Endothelial cell (in vitro differentiated cells): Measurements from ENCODE around the gene BCL2A1. TPM values are rescaled to one million over a fixed set of nuclear protein-coding genes. Genes with fewer than 3 reads are reported as not detected.
A peak's percentile ranks its signal among the peaks of the same experiment; 100 is the strongest.

Experiments used
- DNase-seq: peaks from one replicate; pipeline ENCODE4 v3.0.0; 2021; ENCODE audit warnings: low spot score
- H3K27ac Mint-ChIP-seq: one replicate; pipeline ENCODE4 v1.8.0; 2021; ENCODE audit warnings: mixed read lengths, inconsistent platforms; ENCODE audit not compliant: unreplicated experiment
- H3K27me3 Mint-ChIP-seq: one replicate; pipeline ENCODE4 v1.8.0; 2021; ENCODE audit warnings: mild to moderate bottlenecking, moderate library complexity, mixed read lengths, inconsistent platforms; ENCODE audit not compliant: unreplicated experiment
- H3K36me3 Mint-ChIP-seq: one replicate; pipeline ENCODE4 v1.8.0; 2021; ENCODE audit warnings: mild to moderate bottlenecking, low read depth, mixed read lengths, inconsistent platforms; ENCODE audit not compliant: unreplicated experiment
- H3K4me1 Mint-ChIP-seq: one replicate; pipeline ENCODE4 v1.8.0; 2021; ENCODE audit warnings: mild to moderate bottlenecking, mixed read lengths, inconsistent platforms; ENCODE audit not compliant: unreplicated experiment
- H3K4me3 Mint-ChIP-seq: one replicate; pipeline ENCODE4 v1.8.0; 2021; ENCODE audit warnings: mild to moderate bottlenecking, mixed read lengths, inconsistent platforms; ENCODE audit not compliant: unreplicated experiment
- H3K9me3 Mint-ChIP-seq: one replicate; pipeline ENCODE4 v1.8.0; 2021; ENCODE audit warnings: mixed read lengths, inconsistent platforms; ENCODE audit not compliant: unreplicated experiment
- total RNA-seq: library from RNA; stranded (reverse); fragmentation: NEBNext Ultra II Directional; extraction: Animal tissue kit (Norgen Biotek cat#: 25700); gene quantifications from one replicate; pipeline ENCODE4 v1.2.1, GENCODE V29; 2021; ENCODE audit not compliant: unreplicated experiment
- TF ChIP-seq, protein P1 (sequence below): fragments of 200-600 bp; sonication (generic); IDR thresholded peaks from one replicate; pipeline ENCODE4 v1.5.0; 2021; ENCODE audit warnings: antibody characterized with exemption; ENCODE audit not compliant: unreplicated experiment

BCL2A1 gene
- total RNA-seq, 1 donor from 2014 or later: 2.1 TPM

DNA sequence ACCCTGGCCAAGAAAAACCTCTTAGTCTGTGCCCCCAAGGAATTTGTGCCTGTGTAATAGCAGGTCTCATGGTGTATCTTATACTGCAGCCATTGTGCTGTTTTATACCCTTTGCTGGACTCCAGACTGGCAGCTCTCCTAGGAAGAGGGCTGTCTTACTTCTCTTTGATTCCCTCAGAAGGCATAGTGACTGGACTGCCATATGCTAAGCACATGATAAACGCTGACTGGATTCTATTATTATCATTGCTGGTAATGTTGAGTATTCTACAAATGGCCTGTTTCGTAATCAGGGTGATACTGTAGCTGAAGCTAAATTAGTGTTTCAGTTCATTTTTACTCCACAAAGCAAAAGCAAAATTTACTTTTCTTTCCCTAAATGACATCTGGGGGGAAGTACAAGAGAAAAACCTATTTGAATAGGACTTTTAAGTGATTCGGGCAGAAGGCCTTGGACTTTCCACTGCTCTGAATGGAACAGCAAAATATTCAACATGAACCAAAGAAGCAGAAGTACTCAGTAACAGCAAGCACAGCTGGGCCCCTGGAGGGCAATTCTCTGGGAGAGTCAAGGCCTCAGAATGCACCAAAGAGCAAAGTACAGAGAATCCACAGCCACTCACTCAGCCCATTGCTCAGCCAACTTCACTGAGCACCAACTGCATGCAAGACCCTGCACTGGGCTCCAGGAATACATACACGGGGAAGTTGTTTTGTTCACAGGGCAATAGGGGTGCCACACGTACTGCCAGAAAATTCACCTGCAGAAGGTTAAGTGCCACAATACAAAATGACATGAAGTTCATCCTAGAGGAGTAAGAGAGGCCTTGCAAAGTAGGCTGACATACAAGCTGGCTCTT lies 7.9 kb upstream of the BCL2A1 start:
- no peaks in the 10 kb centered on the region for H3K9me3 Mint-ChIP-seq
- no peak for DNase-seq
- H3K4me3 Mint-ChIP-seq: no peak overlapping the region
- TF ChIP-seq, protein P1, sequence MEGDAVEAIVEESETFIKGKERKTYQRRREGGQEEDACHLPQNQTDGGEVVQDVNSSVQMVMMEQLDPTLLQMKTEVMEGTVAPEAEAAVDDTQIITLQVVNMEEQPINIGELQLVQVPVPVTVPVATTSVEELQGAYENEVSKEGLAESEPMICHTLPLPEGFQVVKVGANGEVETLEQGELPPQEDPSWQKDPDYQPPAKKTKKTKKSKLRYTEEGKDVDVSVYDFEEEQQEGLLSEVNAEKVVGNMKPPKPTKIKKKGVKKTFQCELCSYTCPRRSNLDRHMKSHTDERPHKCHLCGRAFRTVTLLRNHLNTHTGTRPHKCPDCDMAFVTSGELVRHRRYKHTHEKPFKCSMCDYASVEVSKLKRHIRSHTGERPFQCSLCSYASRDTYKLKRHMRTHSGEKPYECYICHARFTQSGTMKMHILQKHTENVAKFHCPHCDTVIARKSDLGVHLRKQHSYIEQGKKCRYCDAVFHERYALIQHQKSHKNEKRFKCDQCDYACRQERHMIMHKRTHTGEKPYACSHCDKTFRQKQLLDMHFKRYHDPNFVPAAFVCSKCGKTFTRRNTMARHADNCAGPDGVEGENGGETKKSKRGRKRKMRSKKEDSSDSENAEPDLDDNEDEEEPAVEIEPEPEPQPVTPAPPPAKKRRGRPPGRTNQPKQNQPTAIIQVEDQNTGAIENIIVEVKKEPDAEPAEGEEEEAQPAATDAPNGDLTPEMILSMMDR: no peak
- H3K27me3 Mint-ChIP-seq: peaks cover 3% of the 10 kb centered on the region
- no peaks in the 10 kb centered on the region for H3K36me3 Mint-ChIP-seq
- peaks cover 22% of the 10 kb centered on the region for H3K4me1 Mint-ChIP-seq
- no peak overlapping the region for H3K27ac Mint-ChIP-seq

DNA sequence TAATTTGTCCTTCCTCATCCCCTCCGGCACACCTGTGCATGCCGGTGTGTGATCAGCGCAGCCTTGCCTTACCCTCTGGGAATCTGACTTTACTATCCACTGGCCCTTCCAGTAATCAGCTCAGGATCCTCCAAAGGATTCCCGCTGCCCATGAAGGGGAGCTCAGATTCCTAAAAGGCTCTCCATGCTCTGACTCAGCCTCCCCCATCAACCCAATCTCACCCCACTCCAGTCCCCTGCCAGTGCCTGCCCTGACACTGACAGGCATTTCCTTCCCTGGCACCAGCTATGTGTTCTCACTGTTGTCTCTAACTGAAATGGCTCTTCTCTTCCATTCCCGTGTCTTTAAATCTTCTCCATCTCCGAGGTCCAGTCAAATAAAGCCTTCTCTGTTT lies 7.3 kb upstream of the BCL2A1 start:
- Mint-ChIP-seq H3K27me3 (peaks cover 3% of the 10 kb centered on the region), H3K4me1 (peaks cover 25% of the 10 kb centered on the region), H3K27ac (no peak overlapping the region), H3K36me3 (no peaks in the 10 kb centered on the region), H3K4me3 (no peak overlapping the region), H3K9me3 (no peaks in the 10 kb centered on the region)
- TF ChIP-seq, protein P1: no peak
- no peak for DNase-seq

DNA sequence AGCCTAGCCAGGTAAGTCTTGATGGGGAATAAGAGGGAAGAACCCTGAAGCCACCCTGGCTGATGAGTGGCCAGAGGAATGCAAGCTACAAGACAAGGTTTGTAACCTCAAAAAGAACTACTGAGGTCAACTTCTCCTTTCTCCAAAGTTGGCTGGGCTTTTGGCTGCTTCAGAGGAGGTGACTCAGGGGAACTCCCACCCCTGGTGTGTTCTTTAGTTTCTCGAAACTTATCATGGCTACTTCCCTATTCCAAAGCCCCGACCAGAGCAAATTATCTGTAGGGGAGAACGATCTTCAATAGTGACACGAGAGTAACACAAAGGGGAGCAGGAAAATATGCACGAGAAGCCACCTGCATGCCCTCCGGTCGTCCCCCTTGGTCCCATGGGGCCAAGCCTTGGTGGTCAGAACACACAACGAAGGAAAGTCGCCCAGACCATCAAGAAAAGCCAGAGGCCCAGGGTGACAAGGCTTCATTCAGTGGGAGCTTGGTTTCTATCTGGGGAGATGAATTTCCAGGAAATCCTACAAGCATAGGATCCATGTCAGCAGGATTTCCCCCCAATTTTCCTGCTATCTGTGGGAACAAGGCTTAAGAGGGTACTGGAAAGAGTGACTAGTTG lies 6.5 kb upstream of the BCL2A1 start:
- peaks cover 3% of the 10 kb centered on the region for H3K36me3 Mint-ChIP-seq
- H3K27ac Mint-ChIP-seq: peak overlapping the region; percentile 16
- DNase-seq: no peak
- no peak overlapping the region for H3K4me3 Mint-ChIP-seq
- peaks cover 30% of the 10 kb centered on the region for H3K4me1 Mint-ChIP-seq
- peaks cover 3% of the 10 kb centered on the region for H3K27me3 Mint-ChIP-seq
- H3K9me3 Mint-ChIP-seq: no peaks in the 10 kb centered on the region
- TF ChIP-seq, protein P1: no peak

DNA sequence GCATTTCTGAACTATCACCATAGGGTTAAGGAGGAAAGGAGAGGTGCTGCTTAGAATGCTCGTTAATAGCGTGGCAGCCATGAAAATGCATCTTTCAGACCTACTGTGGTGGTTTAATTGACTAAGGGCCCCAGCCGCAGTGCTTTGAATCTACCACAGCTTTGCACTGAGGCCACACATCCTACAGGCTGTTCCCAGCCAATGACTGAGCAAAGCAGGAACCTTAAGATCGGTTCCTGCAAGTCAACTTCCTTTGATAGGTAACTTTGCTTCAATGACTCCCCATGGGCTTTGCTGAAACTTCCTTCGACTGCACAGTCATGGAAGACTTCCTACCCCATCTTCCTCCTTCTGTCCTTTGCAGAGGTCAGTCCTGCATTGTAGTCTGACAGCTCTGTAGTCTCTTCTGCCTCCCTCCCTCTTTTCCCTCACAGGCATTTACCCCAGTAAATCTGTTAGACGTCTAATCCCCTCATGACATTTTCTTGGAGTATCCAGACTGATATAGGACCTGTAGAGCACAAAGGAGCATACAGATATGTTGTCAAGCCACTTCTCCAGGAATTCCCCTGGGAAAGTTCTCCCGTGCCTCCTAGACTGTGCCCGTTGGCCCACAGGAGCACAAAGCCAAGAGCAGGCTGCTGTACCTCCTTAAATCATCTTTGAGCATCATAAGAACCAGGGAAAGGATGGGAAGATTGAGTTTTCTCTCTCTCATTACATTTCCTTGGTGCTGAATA lies 2.6 kb upstream of the BCL2A1 start:
- H3K9me3 Mint-ChIP-seq: no peaks in the 10 kb centered on the region
- peaks cover 3% of the 10 kb centered on the region for H3K27me3 Mint-ChIP-seq
- peaks cover 40% of the 10 kb centered on the region for H3K4me1 Mint-ChIP-seq
- H3K36me3 Mint-ChIP-seq: peaks cover 3% of the 10 kb centered on the region
- TF ChIP-seq, protein P1: no peak
- H3K27ac Mint-ChIP-seq: no peak overlapping the region
- H3K4me3 Mint-ChIP-seq: no peak overlapping the region
- no peak for DNase-seq
